OCI-LY3 (cell line): ENCODE data around the gene CALD1.

Experiments
- EZH2phosphoT487 ChIP-seq: fragments of 200-600 bp; shearing (Covaris generic); IDR thresholded peaks from 2 replicates; pipeline ENCODE4 v1.6.1; 2018; ENCODE audit warnings: antibody characterized with exemption, mixed run types, low read depth
- TF ChIP-seq, protein P1 (sequence below): fragments of 200-600, 300-600 bp; sonication (generic); IDR thresholded peaks from 2 replicates; pipeline ENCODE4 v1.5.1; 2014; ENCODE audit warnings: antibody characterized with exemption, low read length, low read depth

DNA sequence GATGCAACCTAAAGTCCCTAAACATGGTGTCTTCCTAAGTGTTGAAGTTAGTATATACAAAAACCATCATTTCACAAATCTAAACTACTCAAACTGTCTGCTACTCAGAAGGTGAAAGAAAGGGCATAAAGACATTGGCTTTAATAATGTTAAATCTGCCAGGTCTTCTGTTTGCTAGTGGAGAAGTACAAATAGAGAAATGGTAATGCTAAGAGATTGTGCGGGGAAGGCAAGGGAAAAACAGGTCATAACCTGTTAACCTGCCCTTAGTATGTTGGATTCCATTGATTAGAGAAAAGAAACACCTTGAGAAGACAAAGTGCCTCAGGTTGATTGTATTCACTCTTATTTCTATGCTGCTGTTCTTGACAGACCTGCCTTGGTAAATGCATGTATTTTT lies 80.3 kb downstream of the CALD1 start:
- TF ChIP-seq, protein P1, sequence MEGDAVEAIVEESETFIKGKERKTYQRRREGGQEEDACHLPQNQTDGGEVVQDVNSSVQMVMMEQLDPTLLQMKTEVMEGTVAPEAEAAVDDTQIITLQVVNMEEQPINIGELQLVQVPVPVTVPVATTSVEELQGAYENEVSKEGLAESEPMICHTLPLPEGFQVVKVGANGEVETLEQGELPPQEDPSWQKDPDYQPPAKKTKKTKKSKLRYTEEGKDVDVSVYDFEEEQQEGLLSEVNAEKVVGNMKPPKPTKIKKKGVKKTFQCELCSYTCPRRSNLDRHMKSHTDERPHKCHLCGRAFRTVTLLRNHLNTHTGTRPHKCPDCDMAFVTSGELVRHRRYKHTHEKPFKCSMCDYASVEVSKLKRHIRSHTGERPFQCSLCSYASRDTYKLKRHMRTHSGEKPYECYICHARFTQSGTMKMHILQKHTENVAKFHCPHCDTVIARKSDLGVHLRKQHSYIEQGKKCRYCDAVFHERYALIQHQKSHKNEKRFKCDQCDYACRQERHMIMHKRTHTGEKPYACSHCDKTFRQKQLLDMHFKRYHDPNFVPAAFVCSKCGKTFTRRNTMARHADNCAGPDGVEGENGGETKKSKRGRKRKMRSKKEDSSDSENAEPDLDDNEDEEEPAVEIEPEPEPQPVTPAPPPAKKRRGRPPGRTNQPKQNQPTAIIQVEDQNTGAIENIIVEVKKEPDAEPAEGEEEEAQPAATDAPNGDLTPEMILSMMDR: no peak
- no peak for TF ChIP-seq EZH2phosphoT487
